Measurements from ENCODE around the gene ZNF385C.

GRCh38 chr17:42097691-42098631 is at the start of gene ZNF385C:
- TF ChIP-seq POLR2AphosphoS5 (IDR thresholded peaks at IDR 0.05; ENCODE audit: borderline replicate concordance, low read depth, low read length) (no peak), EZH2 (IDR thresholded peaks at IDR 0.05) (no peak), FOXP2 (optimal IDR thresholded peaks at IDR 0.05; ENCODE audit: control extremely low read depth, extremely low read length, insufficient read depth) (no peak)
